HFFc6 (cell line): ENCODE data around the gene GSTCD. TPM values are rescaled to one million over a fixed set of nuclear protein-coding genes. Genes with fewer than 3 reads are reported as not detected.
A peak's percentile ranks its signal among the peaks of the same experiment; 100 is the strongest.

Experiments
- DNase-seq: peaks from one replicate; pipeline ENCODE4 v3.0.0-alpha.2; 2018
- H3K27ac Mint-ChIP-seq: 2 replicates; pipeline ENCODE4 v1.8.0; 2020; ENCODE audit warnings: mild to moderate bottlenecking, mixed read lengths
- H3K27me3 Mint-ChIP-seq: 2 replicates; pipeline ENCODE4 v1.8.0; 2021; ENCODE audit warnings: mild to moderate bottlenecking, moderate library complexity, mixed read lengths; ENCODE audit not compliant: insufficient read depth
- H3K36me3 Mint-ChIP-seq: 2 replicates; pipeline ENCODE4 v1.8.0; 2021; ENCODE audit warnings: low read depth, mixed read lengths
- H3K4me1 Mint-ChIP-seq: 2 replicates; pipeline ENCODE4 v1.8.0; 2020; ENCODE audit warnings: low read depth, mixed read lengths
- H3K4me3 Mint-ChIP-seq: 2 replicates; pipeline ENCODE4 v1.8.0; 2020; ENCODE audit warnings: mild to moderate bottlenecking, moderate library complexity, mixed read lengths
- H3K9me3 Mint-ChIP-seq: 2 replicates; pipeline ENCODE4 v1.8.0; 2020; ENCODE audit warnings: mild to moderate bottlenecking, mixed read lengths
- CTCF ChIP-seq: fragments of 200-600 bp; sonication (generic); IDR thresholded peaks from 2 replicates; pipeline ENCODE4 v1.5.0; 2021; ENCODE audit warnings: antibody characterized with exemption, mild to moderate bottlenecking
- total RNA-seq, 6 experiments: library from RNA; stranded (reverse); fragmentation: NEBNext Ultra II Directional; extraction: Animal tissue kit (Norgen Biotek cat#: 25700); gene quantifications; 2 replicates in 1 of 6; 3 replicates in 5 of 6; pipeline ENCODE4 v1.2.3, GENCODE V29; 2021

Gene GSTCD
- total RNA-seq, 6 experiments from 2014 or later: 5.8 to 12.3 (median 9.7) TPM

GRCh38 chr4:105808750-105809041 lies 100.1 kb downstream of the GSTCD start:
- no peak for TF ChIP-seq CTCF
- Mint-ChIP-seq H3K4me1 (peaks cover 35% of the 10 kb centered on the region), H3K36me3 (peaks cover 1% of the 10 kb centered on the region; the same call in 1 of the 2 replicates), H3K27me3 (no peaks in the 10 kb centered on the region), H3K27ac (peak overlapping the region; percentile 64), H3K4me3 (peak overlapping the region; percentile 80), H3K9me3 (no peaks in the 10 kb centered on the region)
- peak; percentile 70 for DNase-seq

- no peak for TF ChIP-seq CTCF
- H3K36me3 Mint-ChIP-seq: peaks cover 8% of the 10 kb centered on the region
Observed at GRCh38 chr4:105815701-105816100, 107.1 kb downstream of the GSTCD start.

GRCh38 chr4:105822061-105822460 lies 113.5 kb downstream of the GSTCD start:
- no peak overlapping the region for H3K4me3 Mint-ChIP-seq
- H3K4me1 Mint-ChIP-seq: no peaks in the 10 kb centered on the region; the same call in 1 of the 2 replicates
- no peaks in the 10 kb centered on the region for H3K36me3 Mint-ChIP-seq
- no peaks in the 10 kb centered on the region for H3K27me3 Mint-ChIP-seq
- DNase-seq: no peak
- no peak overlapping the region for H3K27ac Mint-ChIP-seq
- H3K9me3 Mint-ChIP-seq: no peaks in the 10 kb centered on the region
- TF ChIP-seq CTCF: no peak

More at GRCh38 chr4:105815701-105816100, 107.1 kb downstream of the GSTCD start:
- H3K4me3 Mint-ChIP-seq: no peak overlapping the region
- H3K27me3 Mint-ChIP-seq: no peaks in the 10 kb centered on the region
- DNase-seq: no peak
- peaks cover 7% of the 10 kb centered on the region for H3K4me1 Mint-ChIP-seq
- H3K9me3 Mint-ChIP-seq: no peaks in the 10 kb centered on the region
- H3K27ac Mint-ChIP-seq: no peak overlapping the region

GRCh38 chr4:105828074-105828473 lies 119.5 kb downstream of the GSTCD start:
- Mint-ChIP-seq H3K4me1 (no peaks in the 10 kb centered on the region), H3K27me3 (no peaks in the 10 kb centered on the region), H3K4me3 (no peak overlapping the region), H3K27ac (no peak overlapping the region), H3K36me3 (no peaks in the 10 kb centered on the region), H3K9me3 (no peaks in the 10 kb centered on the region)
- DNase-seq: no peak
- no peak for TF ChIP-seq CTCF

GRCh38 chr4:105831189-105831588 lies 122.6 kb downstream of the GSTCD start:
- H3K4me3 Mint-ChIP-seq: no peak overlapping the region
- no peaks in the 10 kb centered on the region for H3K27me3 Mint-ChIP-seq
- H3K4me1 Mint-ChIP-seq: no peaks in the 10 kb centered on the region
- no peak for TF ChIP-seq CTCF
- H3K36me3 Mint-ChIP-seq: no peaks in the 10 kb centered on the region
- H3K27ac Mint-ChIP-seq: no peak overlapping the region
- DNase-seq: no peak
- H3K9me3 Mint-ChIP-seq: no peaks in the 10 kb centered on the region

- no peaks in the 10 kb centered on the region for H3K4me1 Mint-ChIP-seq
- no peaks in the 10 kb centered on the region for H3K27me3 Mint-ChIP-seq
- DNase-seq: no peak
- no peak overlapping the region for H3K27ac Mint-ChIP-seq
- H3K4me3 Mint-ChIP-seq: no peak overlapping the region
- no peaks in the 10 kb centered on the region for H3K36me3 Mint-ChIP-seq
- TF ChIP-seq CTCF: no peak
- H3K9me3 Mint-ChIP-seq: no peaks in the 10 kb centered on the region
Observed at GRCh38 chr4:105835177-105835576, 126.6 kb downstream of the GSTCD start.
